Upper lobe of left lung (tissue), 6 donors: ENCODE results near the gene TBC1D8. TPM values are rescaled to one million over a fixed set of nuclear protein-coding genes. Genes with fewer than 3 reads are reported as not detected.

Experiments used
- ATAC-seq, 2 donors: fragments of 200-7000 bp; cut with Tn5 transposase; one replicate each; pipeline ENCODE4 v1.9.1; 2022; ENCODE audit warnings: mild to moderate bottlenecking in 2 of 2, moderate library complexity in 2 of 2; ENCODE audit not compliant: low FRiP score in 2 of 2
- DNase-seq, 2 donors: peaks; one replicate each; pipeline ENCODE4 v3.0.0-alpha.2; 2019 to 2020
- H3K27ac ChIP-seq, 4 donors: fragments of 200-600 bp; sonication (generic); one replicate each; pipeline ENCODE4 v1.5.1; 2016 to 2019
- H3K27me3 ChIP-seq, 4 donors: fragments of 200-600 bp; sonication (generic); one replicate each; pipeline ENCODE4 v1.5.1; 2017 to 2019
- H3K36me3 ChIP-seq, 4 donors: fragments of 200-600 bp; sonication (generic); one replicate each; pipeline ENCODE4 v1.5.1; 2016 to 2019
- H3K4me1 ChIP-seq, 4 donors: fragments of 200-600 bp; sonication (generic); one replicate each; pipeline ENCODE4 v1.5.1; 2018 to 2019
- H3K4me3 ChIP-seq, 4 donors: fragments of 200-600 bp; sonication (generic); one replicate each; pipeline ENCODE4 v1.5.1; 2017 to 2019; ENCODE audit warnings: mild to moderate bottlenecking in 2 of 4, moderate library complexity in 1 of 4
- H3K9me3 ChIP-seq, 4 donors: fragments of 200-600 bp; sonication (generic); one replicate each; pipeline ENCODE4 v1.5.1; 2018 to 2019
- EP300 ChIP-seq, 4 donors: sonication (generic); formaldehyde crosslinking; IDR thresholded peaks; one replicate each; pipeline ENCODE4 v1.5.1; 2017; ENCODE audit warnings: antibody characterized with exemption in 4 of 4, control low read depth in 2 of 4
- POLR2A ChIP-seq, 4 donors: fragments of 450-650 bp; IDR thresholded peaks; one replicate each; pipeline ENCODE4 v1.5.1; 2016 to 2017; ENCODE audit warnings: antibody characterized with exemption in 4 of 4, mild to moderate bottlenecking in 2 of 4
- POLR2AphosphoS5 ChIP-seq, 2 donors: sonication (generic); formaldehyde crosslinking; IDR thresholded peaks; one replicate each; pipeline ENCODE4 v1.5.1; 2017; ENCODE audit warnings: antibody characterized with exemption in 2 of 2
- WGBS, 2 donors: methylation state at CpG; one replicate each; pipeline ENCODE4 v1.1.5; 2017 to 2018; 5-methylcytosine and 5-hydroxymethylcytosine counted together
- total RNA-seq, 6 donors: library from RNA; depleted of rRNA in 4 of 6; stranded (reverse); fragments of >200 nt in 4 of 6; gene quantifications; one replicate each; pipeline versions ENCODE4 v1.1.0 to v1.2.1, GENCODE V29; 2016 to 2021
- TF ChIP-seq, protein P1 (sequence below), 6 experiments: fragments of 450-650 bp in 4 of 6; fragments of 200-600 bp in 2 of 6; sonication (generic) in 2 of 6; IDR thresholded peaks; one replicate each; pipeline ENCODE4 v1.5.1; 2016 to 2019; ENCODE audit warnings: antibody characterized with exemption in 6 of 6
- donor health status: DM: no; HTN: no; CAD: no; lungs with moderate emphysema.
- donor health status: DM: no; HTN: yes; CAD: no; lungs with severe emphysema.

The TBC1D8 gene
- total RNA-seq, 6 donors from 2014 or later: 21.0 to 133 (median 56.8) TPM

DNA sequence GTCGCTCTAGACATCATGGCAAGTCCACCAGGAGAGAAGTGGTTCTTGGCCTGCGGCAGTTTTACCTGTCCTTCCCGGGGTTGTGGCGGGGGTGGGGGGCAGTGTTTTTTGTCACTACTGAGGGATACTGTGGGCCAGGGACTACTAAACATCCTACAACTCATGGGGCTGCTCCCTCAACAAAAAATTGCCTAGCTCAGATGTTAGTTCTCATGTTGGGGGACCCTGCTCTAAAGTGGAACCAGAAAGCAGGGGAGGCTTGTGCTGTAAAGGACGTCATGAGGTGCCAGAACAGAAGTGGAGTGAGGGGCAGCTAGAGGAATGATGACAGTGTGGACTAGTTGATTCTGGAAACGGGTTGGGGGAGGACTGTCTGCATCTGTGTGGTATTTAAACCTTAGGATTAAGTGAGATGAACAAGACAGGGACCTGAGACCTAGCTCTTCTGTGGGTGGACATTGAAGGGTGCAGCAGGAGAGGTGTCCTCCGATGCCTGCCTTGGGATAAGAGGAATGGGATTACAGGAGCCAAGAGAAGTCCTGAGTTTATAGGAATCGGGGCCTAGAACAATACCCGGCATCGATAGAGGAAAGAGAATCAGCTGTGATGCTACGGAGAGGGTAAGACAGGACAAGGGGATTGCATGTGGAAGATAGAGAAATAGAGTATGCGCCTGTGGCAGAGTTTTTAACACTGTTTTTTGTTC, 146.4 kb downstream of the TBC1D8 start:
- Histone ChIP-seq H3K36me3 (peaks cover 39 to 65% (median 49%) of the 10 kb centered on the region in 4 donors), H3K4me3 (no peak overlapping the region)
- 91 to 93% methylated on average over 10 to 12 of the region's 12 CpGs for WGBS, 2 donors

GRCh38 chr2:101003278-101003775, 147.9 kb downstream of the TBC1D8 start:
- Histone ChIP-seq H3K36me3 (peaks cover 39 to 52% (median 43%) of the 10 kb centered on the region in 4 donors), H3K27ac (peak overlapping the region; percentile 84 to 92 (median 90)), H3K27me3 (no peaks in the 10 kb centered on the region), H3K9me3 (no peaks in the 10 kb centered on the region), H3K4me3 (peak overlapping the region; percentile 79 to 83 (median 80)), H3K4me1 (peaks cover 13 to 41% (median 23%) of the 10 kb centered on the region in 4 donors)
- TF ChIP-seq POLR2A (IDR thresholded peaks at IDR 0.05): no peak
- no peak for TF ChIP-seq POLR2AphosphoS5 (IDR thresholded peaks at IDR 0.05)
- no peak for TF ChIP-seq EP300 (IDR thresholded peaks at IDR 0.05)
- TF ChIP-seq, protein P1, sequence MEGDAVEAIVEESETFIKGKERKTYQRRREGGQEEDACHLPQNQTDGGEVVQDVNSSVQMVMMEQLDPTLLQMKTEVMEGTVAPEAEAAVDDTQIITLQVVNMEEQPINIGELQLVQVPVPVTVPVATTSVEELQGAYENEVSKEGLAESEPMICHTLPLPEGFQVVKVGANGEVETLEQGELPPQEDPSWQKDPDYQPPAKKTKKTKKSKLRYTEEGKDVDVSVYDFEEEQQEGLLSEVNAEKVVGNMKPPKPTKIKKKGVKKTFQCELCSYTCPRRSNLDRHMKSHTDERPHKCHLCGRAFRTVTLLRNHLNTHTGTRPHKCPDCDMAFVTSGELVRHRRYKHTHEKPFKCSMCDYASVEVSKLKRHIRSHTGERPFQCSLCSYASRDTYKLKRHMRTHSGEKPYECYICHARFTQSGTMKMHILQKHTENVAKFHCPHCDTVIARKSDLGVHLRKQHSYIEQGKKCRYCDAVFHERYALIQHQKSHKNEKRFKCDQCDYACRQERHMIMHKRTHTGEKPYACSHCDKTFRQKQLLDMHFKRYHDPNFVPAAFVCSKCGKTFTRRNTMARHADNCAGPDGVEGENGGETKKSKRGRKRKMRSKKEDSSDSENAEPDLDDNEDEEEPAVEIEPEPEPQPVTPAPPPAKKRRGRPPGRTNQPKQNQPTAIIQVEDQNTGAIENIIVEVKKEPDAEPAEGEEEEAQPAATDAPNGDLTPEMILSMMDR (IDR thresholded peaks at IDR 0.05): no peak
- ATAC-seq: no peak
- 29 to 44% methylated on average over 12 of the region's 12 CpGs for WGBS, 2 donors
- peak in 1 of 2 donors; percentile 63 for DNase-seq

More for the DNA sequence above, 146.4 kb downstream of the TBC1D8 start:
- TF ChIP-seq POLR2A (IDR thresholded peaks at IDR 0.05) (no peak), EP300 (IDR thresholded peaks at IDR 0.05) (no peak), POLR2AphosphoS5 (IDR thresholded peaks at IDR 0.05) (no peak)
- TF ChIP-seq, protein P1 (IDR thresholded peaks at IDR 0.05): no peak
- no peak for DNase-seq
- no peaks in the 10 kb centered on the region for H3K27me3 ChIP-seq
- no peaks in the 10 kb centered on the region for H3K9me3 ChIP-seq
- H3K4me1 ChIP-seq: peaks cover 13 to 41% (median 23%) of the 10 kb centered on the region in 4 donors
- H3K27ac ChIP-seq: no peak overlapping the region
- no peak for ATAC-seq

GRCh38 chr2:101002562-101003277, 148.5 kb downstream of the TBC1D8 start:
- H3K27ac ChIP-seq: peak overlapping the region; percentile 84 to 92 (median 90)
- ATAC-seq: peak in 1 of 2 donors; percentile 7
- 2 to 3% methylated on average over 22 to 26 of the region's 26 CpGs for WGBS, 2 donors
- peaks cover 36 to 46% (median 38%) of the 10 kb centered on the region in 4 donors for H3K36me3 ChIP-seq
- no peak for TF ChIP-seq POLR2A (IDR thresholded peaks at IDR 0.05)
- TF ChIP-seq, protein P1 (IDR thresholded peaks at IDR 0.05): no peak
- TF ChIP-seq EP300 (IDR thresholded peaks at IDR 0.05): no peak
- TF ChIP-seq POLR2AphosphoS5 (IDR thresholded peaks at IDR 0.05): no peak
- DNase-seq: no peak
- peaks cover 13 to 41% (median 23%) of the 10 kb centered on the region in 4 donors for H3K4me1 ChIP-seq
- no peaks in the 10 kb centered on the region for H3K9me3 ChIP-seq
- no peaks in the 10 kb centered on the region for H3K27me3 ChIP-seq
- peak overlapping the region; percentile 79 to 83 (median 80) for H3K4me3 ChIP-seq

GRCh38 chr2:101001691-101002561, 149.3 kb downstream of the TBC1D8 start, which contains the start of gene RPL31:
RPL31 (plus strand) TSS chr2:101002289; CDS start chr2:101002702, 413 bp downstream.
- Histone ChIP-seq H3K27ac (peak within 1 kb of the TSS; percentile 84 to 92 (median 90)), H3K27me3 (no peaks in the 10 kb centered on the region), H3K9me3 (no peaks in the 10 kb centered on the region), H3K4me3 (peak within 1 kb of the TSS; percentile 79 to 83 (median 80)), H3K4me1 (peaks cover 13 to 41% (median 23%) of the 10 kb centered on the region in 4 donors), H3K36me3 (peaks cover 28 to 38% (median 32%) of the 10 kb centered on the region in 4 donors)
- peak; percentile 97 to 99 for ATAC-seq
- WGBS, 2 donors: 7 to 15% methylated on average over 29 to 58 of the region's 59 CpGs
- peak; percentile 97 to 98 for DNase-seq
- TF ChIP-seq, protein P1 (IDR thresholded peaks at IDR 0.05): peak in 2 of 6 experiments; percentile 4 to 8
- peak; percentile 95 to 97 for TF ChIP-seq POLR2AphosphoS5 (IDR thresholded peaks at IDR 0.05)
- TF ChIP-seq POLR2A (IDR thresholded peaks at IDR 0.05): peak in 3 of 4 donors; percentile 76 to 90 (median 90)
- peak in 1 of 4 donors; percentile 30 for TF ChIP-seq EP300 (IDR thresholded peaks at IDR 0.05)
